ENCODE data around the gene ANKDD1A.

The ANKDD1A gene

DNA sequence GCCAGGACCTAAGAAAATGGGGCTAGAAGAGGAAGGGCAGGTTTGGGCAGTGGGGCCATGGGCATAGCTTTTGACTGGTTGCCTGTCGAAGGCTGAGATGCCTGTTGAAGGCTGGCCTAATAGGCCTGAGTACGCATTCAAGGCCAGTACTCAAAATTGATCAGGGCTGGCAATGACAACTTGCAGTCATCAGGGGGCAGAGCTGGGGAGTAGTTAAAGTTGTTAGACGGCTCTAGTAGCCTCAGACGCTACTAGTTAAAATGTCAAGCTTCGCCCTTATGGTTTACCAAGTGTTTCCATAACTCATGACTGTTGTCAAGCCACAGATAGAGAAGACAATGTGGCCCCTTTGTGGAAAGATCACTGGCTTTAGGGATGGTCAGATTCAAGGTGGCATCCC, 49.3 kb downstream of the ANKDD1A start:
- no peak for DNase-seq (ENCODE audit: low read depth)

DNA sequence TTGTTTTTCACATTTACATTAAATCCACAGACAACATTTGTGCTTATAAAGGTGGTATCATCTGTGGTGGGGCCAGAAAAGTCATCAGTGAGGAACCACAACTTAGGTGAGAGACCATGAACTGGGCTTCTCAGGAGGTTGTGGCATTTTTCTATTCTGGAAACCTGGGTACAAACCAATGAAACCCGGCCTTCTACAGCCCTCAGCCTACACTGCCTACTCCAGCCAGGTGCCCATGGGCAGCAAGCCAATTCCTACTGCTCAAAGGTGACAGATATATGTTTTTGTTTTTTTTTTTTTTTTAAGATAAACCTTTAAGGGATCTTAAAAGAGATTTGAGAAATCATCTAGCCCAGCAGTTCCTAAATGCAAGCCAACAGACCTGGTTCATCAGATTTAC, 57.7 kb downstream of the ANKDD1A start:
- DNase-seq (ENCODE audit: low read depth), result no peak

DNA sequence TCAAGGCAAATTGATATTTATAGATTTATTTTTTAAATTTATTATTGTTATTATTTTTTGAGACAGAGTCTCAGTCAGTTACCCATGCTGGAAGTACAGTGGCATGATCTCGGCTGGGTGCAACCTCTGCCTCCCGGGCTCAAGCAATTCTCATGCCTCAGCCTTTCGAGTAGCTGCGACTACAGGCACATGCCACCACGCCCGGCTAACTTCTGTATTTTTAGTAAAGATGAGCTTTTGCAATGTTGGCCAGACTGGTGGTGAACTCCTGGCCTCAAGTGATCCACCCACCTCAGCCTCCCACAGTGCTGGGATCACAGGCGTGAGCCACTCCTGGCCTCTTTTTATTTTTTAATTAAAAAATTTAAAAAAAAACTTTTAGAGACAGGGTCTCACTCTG, 59.0 kb downstream of the ANKDD1A start:
- DNase-seq (ENCODE audit: low read depth), result no peak

DNA sequence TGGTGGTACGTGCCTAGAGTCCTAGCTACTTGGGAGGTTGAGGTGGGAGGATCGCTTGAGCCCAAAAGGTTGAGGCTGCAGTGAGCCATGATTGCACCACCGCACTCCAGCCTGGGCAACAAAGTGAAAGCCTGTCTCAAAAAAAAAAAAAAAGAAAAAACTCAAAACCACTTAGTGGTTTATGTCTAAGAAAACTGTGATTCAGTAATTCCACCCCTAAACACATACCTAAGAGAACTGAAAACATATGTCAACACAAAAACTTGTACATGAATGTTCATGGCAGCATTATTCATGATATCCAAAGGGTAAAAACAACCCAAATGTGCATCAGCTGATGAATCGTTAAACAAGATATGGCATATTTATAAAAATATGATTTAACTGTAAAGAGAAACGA, 63.7 kb downstream of the ANKDD1A start:
- DNase-seq (ENCODE audit: low read depth), result no peak

DNA sequence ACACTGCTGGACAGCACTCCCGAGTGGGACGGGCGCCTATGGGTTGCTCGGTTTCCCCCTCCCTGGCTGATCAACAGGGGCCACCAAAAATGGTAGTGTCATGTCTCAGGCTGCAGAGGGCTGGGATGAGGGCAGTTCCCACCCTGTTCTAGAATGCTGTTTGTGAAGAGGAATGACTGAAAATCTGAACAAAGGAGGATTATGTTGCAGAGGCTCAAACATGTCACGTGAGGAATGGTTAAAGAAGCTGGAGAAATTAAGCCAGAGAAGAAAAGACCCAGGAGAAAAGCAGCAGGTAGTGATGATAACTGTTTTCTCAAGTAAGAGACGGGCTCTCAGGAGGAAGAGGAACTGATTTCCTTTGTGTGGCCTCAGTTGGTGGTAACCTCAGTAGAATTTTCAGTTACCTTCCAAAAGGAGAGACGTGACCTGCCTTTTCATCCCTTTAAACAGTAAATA, 67.6 kb downstream of the ANKDD1A start:
- DNase-seq (ENCODE audit: low read depth), result no peak

DNA sequence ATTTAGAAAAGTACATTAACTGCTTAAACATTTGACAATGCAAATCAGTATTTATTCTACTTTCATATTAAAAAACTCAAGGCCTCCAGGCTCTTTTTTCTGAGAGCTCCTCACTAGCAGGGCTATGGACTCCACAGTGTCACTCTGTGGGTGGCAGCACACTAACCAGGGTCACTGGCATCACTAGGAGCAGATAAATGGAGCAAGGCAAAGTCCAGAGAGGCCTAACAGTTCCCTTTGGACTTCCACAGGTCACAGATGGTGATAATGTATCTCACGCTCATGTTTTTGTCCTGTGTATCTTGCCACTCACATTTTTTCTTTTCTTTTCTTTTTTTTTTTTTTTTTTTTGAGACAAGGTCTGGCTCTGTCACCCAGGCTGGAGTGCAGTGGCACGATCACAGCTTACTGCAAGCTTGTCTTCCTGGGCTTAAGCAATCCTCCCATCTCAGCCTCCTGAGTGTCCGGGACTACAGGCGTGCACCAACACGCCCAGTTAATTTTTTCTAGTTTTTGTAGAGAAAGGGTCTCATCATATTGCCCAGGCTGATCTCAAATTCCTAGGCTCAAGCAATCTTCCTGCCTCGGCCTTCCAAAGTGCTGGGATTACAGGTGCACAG, 70.2 kb downstream of the ANKDD1A start:
- no peak for DNase-seq (ENCODE audit: low read depth)

DNA sequence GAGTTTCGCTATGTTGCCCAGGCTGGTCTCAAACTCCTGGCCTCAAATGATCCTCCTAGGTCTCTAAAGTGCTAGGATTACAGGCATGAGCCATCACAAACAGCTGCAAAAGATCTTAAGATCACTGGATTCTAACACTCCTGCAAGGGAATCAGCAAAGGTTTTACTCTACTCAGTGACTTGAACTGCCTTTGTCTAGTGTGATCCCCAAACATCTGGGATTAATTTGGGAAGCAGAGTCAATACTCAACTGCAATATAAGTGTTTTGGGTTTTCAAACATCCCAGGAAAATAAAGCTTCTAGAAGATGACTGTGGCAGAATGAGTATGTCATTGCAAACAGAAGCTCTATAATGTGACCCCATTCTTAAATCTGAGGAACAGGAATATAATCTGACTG, 70.8 kb downstream of the ANKDD1A start:
- no peak for DNase-seq (ENCODE audit: low read depth)

DNA sequence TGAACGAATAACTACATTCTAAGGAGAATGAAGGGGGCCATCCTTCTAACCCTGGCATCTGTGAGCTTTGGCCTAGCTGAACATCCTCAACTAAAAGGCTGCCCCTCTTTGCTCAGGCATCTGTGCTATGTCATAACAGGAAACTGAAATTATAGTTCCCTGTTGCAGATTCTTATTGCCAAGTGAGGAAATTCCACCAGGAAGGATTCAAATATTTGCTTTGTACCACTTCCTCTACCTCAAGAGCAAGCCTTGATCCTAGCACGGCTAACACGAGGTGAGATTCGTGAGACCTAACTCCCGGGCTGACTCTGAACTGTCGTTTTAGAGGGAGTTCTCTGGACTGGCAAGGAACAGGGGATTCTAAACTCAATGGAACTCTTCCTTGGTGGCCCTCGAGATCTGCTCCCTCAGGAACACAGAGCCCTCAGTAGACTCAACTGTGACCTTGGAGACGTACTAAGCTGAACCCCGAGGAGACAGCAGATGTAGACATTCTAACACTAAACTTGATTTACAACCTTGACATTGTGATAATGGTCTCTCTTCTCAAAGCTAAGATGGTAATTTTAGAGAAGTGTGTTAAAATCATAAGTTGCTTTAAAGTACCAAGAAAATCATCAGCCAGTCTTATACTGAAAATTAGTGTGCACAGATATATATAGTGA, 73.8 kb downstream of the ANKDD1A start:
- no peak for DNase-seq (ENCODE audit: low read depth)

DNA sequence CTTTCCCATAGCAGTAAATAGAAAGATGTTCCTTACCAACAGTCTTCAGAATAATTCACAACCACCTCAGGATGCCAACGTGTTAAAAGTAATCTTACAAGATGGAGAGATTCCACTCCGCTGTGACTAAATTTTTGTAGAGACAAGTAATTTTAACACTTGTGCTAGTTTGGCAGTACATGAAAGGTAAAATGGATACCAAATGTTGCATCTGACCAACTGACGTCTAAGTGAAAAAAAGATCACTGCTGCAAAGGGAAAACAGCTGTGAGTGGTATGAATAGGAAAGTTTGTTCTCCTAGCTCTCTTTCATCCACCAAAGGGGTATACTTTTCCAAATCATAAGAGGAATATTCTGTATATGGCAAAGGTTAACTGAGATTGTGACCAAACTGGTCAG, 75.4 kb downstream of the ANKDD1A start:
- no peak for DNase-seq (ENCODE audit: low read depth)

DNA sequence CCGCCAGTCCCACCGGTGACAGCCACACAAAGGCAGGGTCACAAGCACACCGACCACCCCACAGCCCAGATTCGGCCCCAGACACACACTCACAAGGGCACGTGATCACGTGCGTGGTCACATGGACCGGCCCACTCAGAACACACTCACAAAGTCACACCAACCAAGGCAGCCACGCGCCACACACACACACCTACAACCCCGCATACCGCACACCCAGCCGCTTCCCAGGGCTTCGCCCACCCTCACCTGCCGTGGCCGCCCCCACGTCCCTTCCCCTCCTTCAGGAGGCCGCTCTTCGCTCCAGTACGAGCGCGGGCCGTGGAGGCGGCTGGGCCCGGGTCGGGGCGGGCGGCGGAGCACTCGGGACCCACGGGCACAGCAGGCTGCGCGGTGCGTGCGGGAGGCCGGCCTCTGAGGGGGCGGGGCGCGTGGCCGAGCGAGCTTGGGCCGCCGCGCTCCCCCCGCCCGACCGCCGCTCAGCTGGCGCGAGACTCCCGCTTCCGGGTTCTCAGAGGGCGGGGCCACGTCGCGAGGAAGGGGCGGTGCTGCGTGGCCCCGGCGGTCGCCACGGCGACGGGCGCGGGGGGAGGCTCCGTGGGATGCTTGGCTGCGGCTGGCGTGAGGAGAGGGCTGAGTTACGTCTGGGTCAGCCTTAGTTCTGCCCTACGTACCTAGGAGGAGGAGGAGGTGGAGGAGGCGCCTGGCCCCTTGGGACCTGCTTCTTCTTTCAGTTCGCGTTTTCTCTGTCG, 77.9 kb downstream of the ANKDD1A start, which contains the start of gene SPG21:
Gene SPG21, minus strand, starts transcription at position 499 of the 752 bp plus-strand sequence. CDS start 6,345 bp downstream, outside the sequence.
- peak; percentile 81 for DNase-seq (ENCODE audit: low read depth)

DNA sequence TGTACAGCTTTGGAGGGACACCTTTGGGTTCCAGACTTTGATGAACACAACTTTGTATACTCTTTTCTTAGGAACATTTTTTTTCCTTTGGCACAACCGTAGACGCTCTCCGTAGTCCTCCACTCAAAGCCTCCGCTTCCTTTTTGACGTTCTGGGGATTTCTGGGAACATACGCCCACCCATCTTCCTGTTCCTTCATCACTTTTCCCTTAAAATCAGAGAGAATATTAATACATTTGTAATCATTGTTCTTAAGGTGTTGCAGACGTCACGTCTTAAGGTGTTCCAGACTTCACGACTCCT, 78.4 kb downstream of the ANKDD1A start:
- DNase-seq (ENCODE audit: low read depth), result no peak

DNA sequence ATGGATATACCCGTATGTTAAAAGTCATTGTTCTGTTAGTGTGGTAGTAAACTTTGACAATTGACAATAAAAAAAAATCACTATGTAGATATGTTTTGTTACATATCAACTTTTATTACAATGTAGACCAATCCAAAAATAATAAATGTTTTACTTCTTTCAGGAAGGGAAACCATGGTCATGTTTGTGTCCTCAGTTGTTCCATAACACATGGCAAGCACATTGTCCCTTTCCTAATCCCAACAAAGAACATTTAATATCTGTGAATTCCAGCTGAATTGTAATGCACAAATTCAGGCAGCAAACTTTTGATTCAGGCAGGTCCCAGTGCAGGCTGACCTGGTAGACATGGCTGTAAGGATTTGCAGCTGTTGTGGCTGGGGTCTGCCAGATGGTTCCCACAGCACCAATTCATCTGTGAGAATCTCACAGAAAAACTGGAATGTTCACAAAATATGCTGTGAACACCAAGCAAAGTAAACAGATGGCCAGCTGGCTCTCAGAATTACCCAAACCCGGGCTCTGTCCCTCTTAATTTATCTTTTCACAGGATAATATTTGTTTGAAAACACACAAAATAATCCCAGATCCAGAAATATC, 79.9 kb downstream of the ANKDD1A start:
- no peak for DNase-seq (ENCODE audit: low read depth)

DNA sequence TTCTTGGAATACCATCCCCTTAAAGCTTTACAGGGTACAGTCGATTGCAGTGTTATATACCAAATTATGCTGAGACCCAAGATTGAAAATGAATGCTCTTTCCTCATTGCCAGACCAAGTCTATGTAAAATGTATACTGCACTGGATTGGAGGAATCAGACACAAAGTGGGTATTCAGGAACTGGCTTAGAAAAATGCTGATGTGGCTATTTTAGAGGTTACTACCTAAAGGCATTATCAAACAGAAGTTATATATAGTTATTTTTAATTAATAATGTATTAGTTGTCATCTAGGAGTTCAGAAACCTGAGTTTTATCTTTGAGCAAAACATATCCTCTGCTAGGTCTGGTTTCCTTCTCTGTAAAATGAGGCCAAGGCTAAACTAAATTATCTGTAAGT, 81.6 kb downstream of the ANKDD1A start:
- no peak for DNase-seq (ENCODE audit: low read depth)

DNA sequence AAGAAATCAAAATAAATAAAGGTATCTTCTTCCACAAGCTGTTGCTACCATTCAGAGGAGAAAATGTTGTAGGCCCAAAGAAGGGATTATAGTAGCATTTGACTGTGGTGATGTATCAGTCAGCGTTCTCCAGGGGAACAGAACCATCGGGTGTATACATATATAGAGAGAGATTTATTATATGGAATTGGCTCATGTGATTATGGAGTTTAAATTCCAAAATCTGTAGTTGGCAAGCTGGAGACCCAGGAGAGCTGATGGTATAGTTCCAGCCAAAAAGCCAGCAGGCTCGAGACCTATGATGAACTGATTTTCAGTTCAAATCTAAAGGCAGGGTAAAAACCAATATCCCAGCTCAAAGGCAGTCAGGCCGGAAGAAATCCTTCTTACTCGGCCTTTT, 85.4 kb downstream of the ANKDD1A start:
- no peak for DNase-seq (ENCODE audit: low read depth)

DNA sequence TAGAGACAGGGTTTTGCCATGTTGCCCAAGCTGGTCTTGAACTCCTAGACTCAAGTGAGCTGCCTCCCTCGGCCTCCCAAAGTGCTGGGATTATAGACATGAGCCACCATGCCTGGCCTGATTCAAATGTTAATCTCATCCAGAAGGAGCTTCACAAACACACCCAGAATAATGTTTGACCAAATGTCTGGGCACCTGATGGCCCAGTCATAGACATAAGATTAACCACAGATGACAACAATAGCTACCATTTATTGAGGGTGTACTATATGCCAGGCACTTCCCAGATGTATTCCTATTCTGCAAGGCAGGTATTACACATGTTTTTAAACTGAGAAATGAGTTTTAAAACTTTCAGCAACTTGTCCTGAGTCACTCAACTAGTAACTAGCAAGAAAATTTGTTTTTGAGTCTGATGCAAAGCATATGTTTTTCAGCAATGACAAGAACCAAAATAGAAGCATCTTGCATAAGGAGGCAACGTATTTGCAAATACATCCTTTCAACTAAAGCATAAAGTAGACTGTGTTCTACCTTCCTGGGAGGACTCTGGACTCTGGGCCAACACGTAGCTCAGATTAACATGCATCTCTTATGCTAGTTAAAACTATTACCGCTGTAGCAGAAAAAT, 86.2 kb downstream of the ANKDD1A start:
- no peak for DNase-seq (ENCODE audit: low read depth)

DNA sequence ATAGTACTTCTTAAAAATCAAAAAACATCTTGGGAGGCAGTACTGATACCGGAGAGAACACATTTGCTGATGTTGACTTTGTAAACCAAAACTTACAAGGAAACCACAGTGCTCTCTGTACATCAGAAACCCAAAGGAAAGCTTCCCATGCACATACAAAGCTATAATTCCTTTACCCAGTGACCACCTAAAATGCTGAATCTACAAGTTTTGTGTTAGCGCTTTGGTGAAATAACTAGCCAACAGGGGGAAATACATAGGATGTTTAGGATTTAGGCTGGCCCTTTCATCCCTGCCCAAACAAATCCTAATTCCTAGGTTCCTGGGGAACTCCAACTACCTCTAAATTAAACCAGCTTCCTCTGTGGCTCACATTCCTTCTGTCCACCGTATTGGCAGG, 93.3 kb downstream of the ANKDD1A start:
- DNase-seq (ENCODE audit: low read depth), result no peak

DNA sequence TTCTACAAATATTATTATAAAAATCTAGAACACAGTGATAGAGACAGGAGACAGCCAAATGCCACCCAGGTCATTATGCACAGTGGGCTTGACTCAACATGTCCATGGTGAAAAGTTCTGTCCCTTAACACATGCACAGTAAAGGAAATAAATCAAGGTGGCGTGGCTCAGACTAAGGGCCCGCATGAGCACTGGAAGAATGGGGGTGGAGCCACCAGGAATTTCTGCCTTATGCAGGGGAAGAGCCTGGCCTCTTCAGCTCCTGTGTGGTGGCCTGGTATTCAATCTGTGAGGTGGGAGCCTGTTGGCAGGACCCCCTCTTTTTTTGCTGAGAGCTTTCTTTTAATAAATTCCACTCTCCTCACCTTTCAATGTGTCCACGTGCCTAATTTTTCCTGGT, 95.2 kb downstream of the ANKDD1A start:
- DNase-seq (ENCODE audit: low read depth), result no peak
